ENCODE data around the gene CNTNAP2. TPM values are rescaled to one million over a fixed set of nuclear protein-coding genes. Genes with fewer than 3 reads are reported as not detected.

Gene CNTNAP2
- total RNA-seq, 1 donor, result 7.6 TPM

DNA sequence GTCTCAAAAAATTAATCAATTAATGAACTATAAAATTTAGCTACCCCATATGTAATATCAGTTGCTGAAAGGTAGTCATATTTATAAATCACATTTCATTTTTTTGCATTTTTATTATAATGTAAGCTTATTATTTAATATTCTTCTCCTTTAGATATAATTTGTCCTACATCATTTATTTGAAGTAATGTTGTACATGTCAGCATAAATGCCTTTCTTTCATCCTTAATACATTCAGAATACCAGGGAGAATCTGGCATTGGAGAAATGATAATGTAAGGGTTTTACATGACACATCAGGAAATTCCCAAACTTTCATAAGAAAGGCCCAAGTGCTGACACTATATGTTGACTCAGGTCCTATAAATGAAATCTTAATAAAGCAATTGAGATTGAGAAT lies 742.1 kb downstream of the CNTNAP2 start:
- no peaks in the 10 kb centered on the region for H3K27me3 ChIP-seq (ENCODE audit: insufficient read depth, low read length)
- no peaks in the 10 kb centered on the region for H3K4me1 ChIP-seq (ENCODE audit: insufficient read depth, low read length)
- TF ChIP-seq, protein P1, sequence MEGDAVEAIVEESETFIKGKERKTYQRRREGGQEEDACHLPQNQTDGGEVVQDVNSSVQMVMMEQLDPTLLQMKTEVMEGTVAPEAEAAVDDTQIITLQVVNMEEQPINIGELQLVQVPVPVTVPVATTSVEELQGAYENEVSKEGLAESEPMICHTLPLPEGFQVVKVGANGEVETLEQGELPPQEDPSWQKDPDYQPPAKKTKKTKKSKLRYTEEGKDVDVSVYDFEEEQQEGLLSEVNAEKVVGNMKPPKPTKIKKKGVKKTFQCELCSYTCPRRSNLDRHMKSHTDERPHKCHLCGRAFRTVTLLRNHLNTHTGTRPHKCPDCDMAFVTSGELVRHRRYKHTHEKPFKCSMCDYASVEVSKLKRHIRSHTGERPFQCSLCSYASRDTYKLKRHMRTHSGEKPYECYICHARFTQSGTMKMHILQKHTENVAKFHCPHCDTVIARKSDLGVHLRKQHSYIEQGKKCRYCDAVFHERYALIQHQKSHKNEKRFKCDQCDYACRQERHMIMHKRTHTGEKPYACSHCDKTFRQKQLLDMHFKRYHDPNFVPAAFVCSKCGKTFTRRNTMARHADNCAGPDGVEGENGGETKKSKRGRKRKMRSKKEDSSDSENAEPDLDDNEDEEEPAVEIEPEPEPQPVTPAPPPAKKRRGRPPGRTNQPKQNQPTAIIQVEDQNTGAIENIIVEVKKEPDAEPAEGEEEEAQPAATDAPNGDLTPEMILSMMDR (IDR thresholded peaks at IDR 0.05; ENCODE audit: extremely low read depth, low read depth, low read length), result no peak
- no peaks in the 10 kb centered on the region for H3K36me3 ChIP-seq (ENCODE audit: insufficient read depth, low read length)
- no peak overlapping the region for H3K4me2 ChIP-seq (ENCODE audit: insufficient read depth, low read length)
- H3K27ac ChIP-seq (ENCODE audit: low read depth, low read length), result no peak overlapping the region
- H3K9me3 ChIP-seq (ENCODE audit: low read depth, low read length), result no peaks in the 10 kb centered on the region
- no peaks in the 10 kb centered on the region for H3K79me2 ChIP-seq (ENCODE audit: insufficient read depth, low read length)
- DNase-seq (ENCODE audit: insufficient read length, low spot score, missing footprints), result no peak
- H2AFZ ChIP-seq (ENCODE audit: low read length), result no peak overlapping the region
- H4K20me1 ChIP-seq (ENCODE audit: insufficient read depth, low read length), result no peaks in the 10 kb centered on the region
- no peak overlapping the region for H3K4me3 ChIP-seq (ENCODE audit: insufficient read depth, low read length)

DNA sequence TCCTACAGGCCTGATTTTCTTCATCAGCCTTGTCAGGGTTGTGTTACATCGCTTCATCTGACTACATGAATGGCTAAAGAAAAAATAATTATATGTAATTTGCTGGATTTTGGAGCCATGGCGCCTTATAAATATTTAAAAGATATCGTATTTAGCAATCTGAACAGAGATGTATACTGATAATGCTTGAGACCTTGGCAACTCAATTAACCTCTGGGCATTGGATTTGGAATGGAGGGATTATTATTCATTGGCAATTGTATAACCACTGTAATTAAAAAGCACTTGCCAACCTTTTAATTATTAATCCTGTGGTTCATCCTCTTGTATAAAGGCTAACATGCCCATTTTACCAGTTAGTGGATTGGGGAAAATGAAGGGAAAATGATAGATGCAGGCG lies 745.1 kb downstream of the CNTNAP2 start:
- Histone ChIP-seq H4K20me1 (ENCODE audit: insufficient read depth, low read length) (no peaks in the 10 kb centered on the region), H3K27me3 (ENCODE audit: insufficient read depth, low read length) (no peaks in the 10 kb centered on the region), H2AFZ (ENCODE audit: low read length) (no peak overlapping the region), H3K36me3 (ENCODE audit: insufficient read depth, low read length) (no peaks in the 10 kb centered on the region), H3K4me2 (ENCODE audit: insufficient read depth, low read length) (no peak overlapping the region), H3K79me2 (ENCODE audit: insufficient read depth, low read length) (no peaks in the 10 kb centered on the region), H3K4me1 (ENCODE audit: insufficient read depth, low read length) (no peaks in the 10 kb centered on the region), H3K27ac (ENCODE audit: low read depth, low read length) (no peak overlapping the region), H3K4me3 (ENCODE audit: insufficient read depth, low read length) (no peak overlapping the region), H3K9me3 (ENCODE audit: low read depth, low read length) (no peaks in the 10 kb centered on the region)
- TF ChIP-seq, protein P1 (IDR thresholded peaks at IDR 0.05; ENCODE audit: extremely low read depth, low read depth, low read length), result no peak
- DNase-seq (ENCODE audit: insufficient read length, low spot score, missing footprints), result no peak

DNA sequence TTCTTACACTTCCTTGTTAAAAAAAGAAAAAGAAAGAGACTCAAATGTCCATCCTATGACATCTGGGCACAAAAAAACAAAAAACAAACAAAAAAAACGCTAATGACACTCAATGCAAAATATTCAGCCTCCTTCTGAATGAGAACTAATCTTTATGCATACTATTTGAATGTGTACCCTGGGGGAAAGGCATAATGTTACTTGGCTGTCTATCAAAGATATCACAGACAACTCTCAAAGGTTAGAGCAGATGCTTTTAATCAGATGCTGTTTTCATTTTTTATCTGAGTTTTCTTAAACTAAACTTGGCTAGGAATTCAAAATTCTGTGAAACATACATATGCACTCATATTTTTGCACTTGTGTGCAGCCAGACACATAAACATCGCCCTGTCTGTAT lies 745.8 kb downstream of the CNTNAP2 start:
- Histone ChIP-seq H3K4me3 (ENCODE audit: insufficient read depth, low read length) (no peak overlapping the region), H4K20me1 (ENCODE audit: insufficient read depth, low read length) (no peaks in the 10 kb centered on the region), H3K4me2 (ENCODE audit: insufficient read depth, low read length) (no peak overlapping the region), H3K9me3 (ENCODE audit: low read depth, low read length) (no peaks in the 10 kb centered on the region), H3K4me1 (ENCODE audit: insufficient read depth, low read length) (no peaks in the 10 kb centered on the region), H3K27me3 (ENCODE audit: insufficient read depth, low read length) (no peaks in the 10 kb centered on the region), H2AFZ (ENCODE audit: low read length) (no peak overlapping the region), H3K27ac (ENCODE audit: low read depth, low read length) (no peak overlapping the region), H3K36me3 (ENCODE audit: insufficient read depth, low read length) (no peaks in the 10 kb centered on the region), H3K79me2 (ENCODE audit: insufficient read depth, low read length) (no peaks in the 10 kb centered on the region)
- no peak for DNase-seq (ENCODE audit: insufficient read length, low spot score, missing footprints)
- TF ChIP-seq, protein P1 (IDR thresholded peaks at IDR 0.05; ENCODE audit: extremely low read depth, low read depth, low read length), result no peak

DNA sequence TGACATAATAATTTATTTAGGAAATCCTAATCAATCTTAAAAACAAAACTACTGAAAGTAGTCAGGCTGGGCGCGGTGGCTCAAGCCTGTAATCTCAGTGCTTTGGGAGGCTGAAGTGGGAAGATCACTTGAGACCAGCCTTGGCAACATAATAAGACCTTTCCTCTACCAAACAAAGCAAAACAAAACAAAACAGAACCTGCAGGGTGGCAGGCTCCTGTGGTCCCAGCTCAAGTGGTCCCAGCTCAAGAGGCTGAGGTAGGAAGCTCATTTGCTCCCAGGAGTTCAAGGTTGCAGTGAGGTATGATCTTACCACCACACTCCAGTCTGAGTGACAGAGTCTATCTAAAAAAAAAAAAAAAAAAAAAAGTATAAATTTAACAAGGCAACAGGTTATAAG lies 748.0 kb downstream of the CNTNAP2 start:
- H3K4me2 ChIP-seq (ENCODE audit: insufficient read depth, low read length), result no peak overlapping the region
- DNase-seq (ENCODE audit: insufficient read length, low spot score, missing footprints), result no peak
- H3K4me3 ChIP-seq (ENCODE audit: insufficient read depth, low read length), result no peak overlapping the region
- H3K79me2 ChIP-seq (ENCODE audit: insufficient read depth, low read length), result no peaks in the 10 kb centered on the region
- no peaks in the 10 kb centered on the region for H3K36me3 ChIP-seq (ENCODE audit: insufficient read depth, low read length)
- H2AFZ ChIP-seq (ENCODE audit: low read length), result no peak overlapping the region
- H3K4me1 ChIP-seq (ENCODE audit: insufficient read depth, low read length), result no peaks in the 10 kb centered on the region
- no peaks in the 10 kb centered on the region for H3K27me3 ChIP-seq (ENCODE audit: insufficient read depth, low read length)
- TF ChIP-seq, protein P1 (IDR thresholded peaks at IDR 0.05; ENCODE audit: extremely low read depth, low read depth, low read length), result no peak
- no peaks in the 10 kb centered on the region for H4K20me1 ChIP-seq (ENCODE audit: insufficient read depth, low read length)
- no peaks in the 10 kb centered on the region for H3K9me3 ChIP-seq (ENCODE audit: low read depth, low read length)
- no peak overlapping the region for H3K27ac ChIP-seq (ENCODE audit: low read depth, low read length)
